NCI-H526 (cell line): ENCODE measurements around the gene CROCC.

Experiments
- DNase-seq, 2 experiments: peaks; one replicate each; lab custom pipeline; 2025; lab: John Stamatoyannopoulos, UW

CROCC gene

DNA sequence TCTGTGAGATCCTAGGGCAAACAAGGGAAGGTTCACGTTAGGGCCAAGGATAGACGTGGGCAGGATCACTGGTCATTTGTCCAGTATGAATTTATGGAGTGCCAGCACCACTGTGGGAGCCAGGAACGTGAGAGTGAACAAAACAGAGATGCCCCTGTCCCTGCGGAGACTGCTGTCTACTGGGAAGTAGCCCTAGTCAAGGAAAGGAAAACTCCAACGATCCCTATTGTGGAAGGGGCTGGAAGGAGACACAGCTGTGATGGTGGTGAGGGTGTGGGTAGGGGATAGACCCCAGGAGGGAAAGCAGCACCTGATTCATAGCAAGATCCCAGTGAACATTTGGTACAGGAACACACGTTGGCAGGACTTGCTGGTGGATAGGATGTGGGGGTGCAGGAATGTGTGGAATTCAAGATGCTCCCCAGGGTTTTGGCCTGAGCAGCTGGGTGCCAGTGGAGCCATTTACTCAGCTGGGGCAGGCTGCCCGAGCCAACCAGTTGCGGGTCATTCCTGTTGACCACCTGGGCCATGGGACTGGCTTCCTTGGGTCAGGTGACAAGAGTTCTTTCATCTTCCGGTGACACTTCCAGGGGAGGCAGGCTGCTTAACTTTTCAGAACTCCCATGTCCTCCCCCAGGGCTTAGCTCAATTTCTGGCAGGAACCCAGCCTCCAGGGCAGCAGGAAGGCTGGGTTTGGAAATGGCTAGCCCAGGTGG is 91.2 kb downstream of the CROCC start:
- DNase-seq, result no peak

DNA sequence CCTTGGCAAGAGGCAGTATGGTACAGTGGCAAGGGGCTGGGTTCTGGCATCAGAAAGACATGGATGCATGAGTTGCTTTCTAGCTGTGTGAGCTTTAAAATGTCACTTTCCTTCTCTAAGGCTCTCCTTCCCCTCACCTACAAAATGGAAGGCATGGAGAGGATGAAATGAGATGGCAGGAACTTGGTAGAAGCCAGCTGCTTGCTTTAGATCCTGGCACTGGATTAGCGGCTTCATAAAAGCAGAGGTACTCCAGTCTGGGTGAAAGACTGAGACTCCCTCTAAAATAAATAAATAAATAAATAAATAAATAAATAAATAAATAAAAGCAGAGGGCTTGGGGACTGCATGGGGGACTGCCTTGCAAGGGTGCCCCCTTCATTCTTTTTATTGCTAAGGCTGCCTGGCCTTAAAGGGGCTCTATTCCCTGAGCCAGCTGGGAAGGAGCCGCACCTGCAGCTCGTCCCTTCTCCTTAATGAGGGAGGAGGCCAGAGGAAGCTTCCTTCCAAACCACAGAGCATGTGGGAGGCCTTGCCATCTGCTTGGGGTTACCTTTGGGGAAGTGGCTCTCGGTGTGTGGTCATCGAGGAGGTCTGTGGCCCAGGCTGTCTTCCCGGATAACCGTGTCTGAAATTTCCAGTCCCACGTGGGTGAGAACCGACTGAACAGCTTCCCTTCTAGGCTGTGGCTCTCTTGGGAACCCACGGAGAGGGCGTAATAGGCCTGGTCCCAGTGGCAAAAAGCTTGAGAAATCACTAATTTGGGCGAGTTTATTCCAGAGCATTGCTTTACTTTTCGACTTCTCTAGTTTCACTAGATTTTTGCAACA is 92.0 kb downstream of the CROCC start:
- no peak for DNase-seq

DNA sequence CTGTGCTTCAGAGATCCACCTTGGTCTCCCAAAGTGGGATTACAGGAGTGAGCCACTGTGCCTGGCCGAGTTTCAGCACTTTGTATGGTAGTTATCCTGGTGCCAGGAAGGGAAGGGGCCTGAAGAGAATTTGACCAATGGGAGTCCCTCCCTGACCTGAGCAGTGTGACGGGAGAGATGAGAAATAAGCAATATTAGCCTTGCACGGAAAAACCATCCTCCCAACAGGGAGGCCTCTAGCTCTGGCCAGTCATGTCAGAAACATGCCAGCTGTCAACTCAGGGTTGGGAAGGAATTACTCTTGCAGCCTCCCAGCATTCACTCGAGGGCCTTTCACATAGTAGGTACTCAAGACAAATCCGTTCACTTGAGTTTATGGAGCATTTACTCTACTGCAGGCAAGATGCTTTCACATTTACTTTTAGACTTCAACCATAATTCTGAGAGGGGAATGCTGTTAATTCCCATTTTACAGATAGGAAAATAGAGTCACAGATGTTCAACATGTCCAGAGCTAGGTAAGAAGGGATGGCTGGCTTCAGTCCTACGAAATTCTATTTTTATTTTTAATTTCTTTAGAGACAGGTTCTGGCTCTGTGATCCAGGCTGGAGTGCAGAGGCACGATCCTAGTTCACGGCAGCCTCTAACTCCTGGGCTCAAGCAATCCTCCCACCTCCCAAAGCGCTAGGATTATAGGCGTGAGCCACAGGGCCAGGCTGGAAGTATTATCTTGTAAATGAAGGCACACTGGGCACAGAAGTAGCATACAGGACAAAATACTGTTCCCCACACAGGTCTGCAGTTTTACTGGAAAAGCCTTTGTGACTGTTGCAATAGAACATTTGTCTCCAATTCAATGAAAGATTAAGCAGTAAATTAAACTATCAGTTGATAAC is 93.2 kb downstream of the CROCC start:
- DNase-seq, result no peak

GRCh38 chr1:17016317-17016661 is 94.6 kb downstream of the CROCC start:
- no peak for DNase-seq

DNA sequence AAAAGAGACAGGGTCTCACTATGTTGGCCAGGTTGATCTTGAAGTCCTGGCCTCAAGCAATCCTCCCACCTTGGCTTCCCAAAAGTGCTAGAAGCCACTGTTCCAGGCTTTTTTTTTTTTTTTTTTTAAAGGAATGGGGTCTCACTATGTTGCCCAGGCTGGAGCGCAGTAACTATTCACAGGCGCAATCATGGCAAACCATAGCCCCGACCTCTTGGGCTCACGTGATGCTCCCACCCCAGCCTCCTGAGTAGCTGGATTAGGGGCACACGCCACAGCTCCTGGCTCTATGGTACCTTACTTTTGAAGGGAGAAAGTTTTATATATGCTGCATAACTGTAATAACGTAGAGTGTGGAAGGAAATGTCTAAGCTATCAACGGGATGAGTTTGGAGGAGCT is 95.7 kb downstream of the CROCC start:
- DNase-seq, result no peak

GRCh38 chr1:17018849-17019248 is 97.1 kb downstream of the CROCC start:
- no peak for DNase-seq

DNA sequence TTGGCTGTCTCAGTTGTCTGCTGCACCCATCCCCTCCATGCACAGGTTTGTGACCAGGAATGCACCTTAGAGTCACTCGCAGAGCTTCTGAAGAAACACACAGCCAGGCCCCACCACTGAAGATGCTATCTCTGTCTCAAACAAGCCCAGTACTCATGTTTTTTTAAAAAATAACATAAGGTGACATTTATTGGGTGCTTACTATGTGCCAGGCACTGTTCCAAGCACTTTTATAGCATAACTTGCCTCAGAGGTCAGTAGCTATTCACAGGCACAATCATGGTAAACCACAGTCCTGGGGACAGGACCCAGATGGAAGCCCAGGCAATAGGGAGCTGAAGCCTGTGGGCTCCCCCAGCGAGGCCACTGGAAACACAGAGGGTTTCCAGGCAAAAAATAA is 98.8 kb downstream of the CROCC start:
- no peak for DNase-seq

- no peak for DNase-seq
Observed at GRCh38 chr1:17021896-17022295, 100.2 kb downstream of the CROCC start.
